Neutrophil (primary cell): ENCODE measurements around the gene INPP5B.

Experiments
- H3K27ac ChIP-seq: fragments of 200-600 bp; sonication (generic); 2 replicates; pipeline ENCODE4 v1.5.1; 2016; ENCODE audit warnings: mild to moderate bottlenecking, moderate library complexity
- H3K27me3 ChIP-seq: fragments of 200-600 bp; sonication (generic); 2 replicates; pipeline ENCODE4 v1.6.0; 2016; ENCODE audit warnings: mild to moderate bottlenecking
- H3K36me3 ChIP-seq: fragments of 200-600 bp; sonication (generic); 2 replicates; pipeline ENCODE4 v1.5.1; 2017
- H3K4me1 ChIP-seq, 2 experiments: fragments of 200-600 bp in 1 of 2; sonication (generic) in 1 of 2; 1 replicate in 1 of 2; 2 replicates in 1 of 2; pipeline versions ENCODE4 v1.5.1 to v1.6.1; 2013 to 2016; ENCODE audit warnings: low read depth in 1 of 2, low read length in 1 of 2, mild to moderate bottlenecking in 1 of 2, moderate library complexity in 1 of 2; ENCODE audit not compliant: control insufficient read depth in 1 of 2, insufficient read depth in 1 of 2
- H3K4me3 ChIP-seq, 2 experiments: fragments of 200-600 bp in 1 of 2; sonication (generic) in 1 of 2; 1 replicate in 1 of 2; 2 replicates in 1 of 2; pipeline ENCODE4 v1.5.1; 2013 to 2016; ENCODE audit warnings: low read depth in 1 of 2, low read length in 1 of 2, mild to moderate bottlenecking in 1 of 2, moderate library complexity in 1 of 2
- H3K9me3 ChIP-seq: fragments of 200-600 bp; sonication (generic); 2 replicates; pipeline ENCODE4 v1.5.1; 2016
- CTCF ChIP-seq: fragments of 200-600 bp; sonication (generic); IDR thresholded peaks from 2 replicates; pipeline ENCODE4 v1.5.1; 2016; ENCODE audit warnings: antibody characterized with exemption

Gene INPP5B

GRCh38 chr1:37890378-37891014 is 56.4 kb downstream of the INPP5B start:
- peaks cover 49% of the 10 kb centered on the region for H3K36me3 ChIP-seq
- no peak for TF ChIP-seq CTCF
- H3K4me3 ChIP-seq, result no peak overlapping the region
- H3K4me1 ChIP-seq, result no peaks in the 10 kb centered on the region
- no peaks in the 10 kb centered on the region for H3K9me3 ChIP-seq
- no peaks in the 10 kb centered on the region for H3K27me3 ChIP-seq
- H3K27ac ChIP-seq, result no peak overlapping the region

- Histone ChIP-seq H3K4me3 (no peak overlapping the region), H3K27me3 (no peaks in the 10 kb centered on the region), H3K9me3 (no peaks in the 10 kb centered on the region), H3K27ac (no peak overlapping the region), H3K36me3 (peaks cover 62% of the 10 kb centered on the region), H3K4me1 (no peaks in the 10 kb centered on the region)
- no peak for TF ChIP-seq CTCF
Observed at GRCh38 chr1:37888022-37888700, 58.7 kb downstream of the INPP5B start.

GRCh38 chr1:37884145-37884544 is 62.7 kb downstream of the INPP5B start:
- Histone ChIP-seq H3K27me3 (no peaks in the 10 kb centered on the region), H3K9me3 (no peaks in the 10 kb centered on the region), H3K36me3 (peaks cover 89% of the 10 kb centered on the region), H3K4me3 (no peak overlapping the region), H3K4me1 (no peaks in the 10 kb centered on the region), H3K27ac (no peak overlapping the region)
- TF ChIP-seq CTCF, result no peak

- H3K9me3 ChIP-seq, result no peaks in the 10 kb centered on the region
- no peak for TF ChIP-seq CTCF
- no peak overlapping the region for H3K27ac ChIP-seq
- H3K36me3 ChIP-seq, result peaks cover 89% of the 10 kb centered on the region
- no peaks in the 10 kb centered on the region for H3K4me1 ChIP-seq
- H3K4me3 ChIP-seq, result no peak overlapping the region
- H3K27me3 ChIP-seq, result no peaks in the 10 kb centered on the region
Observed at GRCh38 chr1:37883671-37884070, 63.2 kb downstream of the INPP5B start.

GRCh38 chr1:37879865-37880264 is 67.0 kb downstream of the INPP5B start:
- H3K36me3 ChIP-seq, result peaks cover 87% of the 10 kb centered on the region
- H3K4me3 ChIP-seq, result no peak overlapping the region
- no peaks in the 10 kb centered on the region for H3K4me1 ChIP-seq
- no peaks in the 10 kb centered on the region for H3K27me3 ChIP-seq
- no peak for TF ChIP-seq CTCF
- H3K9me3 ChIP-seq, result no peaks in the 10 kb centered on the region
- H3K27ac ChIP-seq, result no peak overlapping the region
